Activated T-cell treated with anti-CD3 and anti-CD28 coated beads, Interleukin-2, amount 50 U/mL, for 1 hour (primary cell): ENCODE results near the gene CEACAM6.

Experiments
- DNase-seq: peaks from one replicate; pipeline ENCODE4 v3.0.0-alpha.2; 2020

The CEACAM6 gene

GRCh38 chr19:41799444-41800000, 44.2 kb downstream of the CEACAM6 start:
- DNase-seq: no peak

GRCh38 chr19:41801031-41801430, 45.7 kb downstream of the CEACAM6 start:
- no peak for DNase-seq

GRCh38 chr19:41801792-41802211, 46.5 kb downstream of the CEACAM6 start:
- DNase-seq: no peak

GRCh38 chr19:41802770-41803169, 47.4 kb downstream of the CEACAM6 start:
- DNase-seq: no peak

GRCh38 chr19:41804336-41804735, 49.0 kb downstream of the CEACAM6 start:
- no peak for DNase-seq

- no peak for DNase-seq
These were observed 51.8 kb downstream of the CEACAM6 start for GRCh38 chr19:41807176-41807575.

- DNase-seq: no peak
These were observed 53.6 kb downstream of the CEACAM6 start for GRCh38 chr19:41808663-41809566.

GRCh38 chr19:41810301-41810700, 55.0 kb downstream of the CEACAM6 start:
- DNase-seq: no peak

- DNase-seq: no peak
These were observed 55.7 kb downstream of the CEACAM6 start for GRCh38 chr19:41811036-41811435.

- DNase-seq: no peak
These were observed 56.7 kb downstream of the CEACAM6 start for GRCh38 chr19:41811981-41812380.

GRCh38 chr19:41813911-41814310, 58.6 kb downstream of the CEACAM6 start:
- no peak for DNase-seq

- DNase-seq: no peak
These were observed 60.0 kb downstream of the CEACAM6 start for GRCh38 chr19:41815301-41815700.

- DNase-seq: no peak
These were observed 61.4 kb downstream of the CEACAM6 start for GRCh38 chr19:41816761-41817160.

GRCh38 chr19:41821003-41821735, 65.8 kb downstream of the CEACAM6 start:
- peak; percentile 44 for DNase-seq
